SK-N-MC (cell line): ENCODE results near the gene CAPN13.

Experiments used
- DNase-seq: peaks from one replicate; pipeline ENCODE4 v3.0.0-alpha.2; 2011; ENCODE audit warnings: low read depth, low spot score
- H3K27ac ChIP-seq: fragments of 200-600 bp; sonication (generic); 2 replicates; pipeline ENCODE4 v1.5.1; 2016; ENCODE audit warnings: mixed run types
- H3K36me3 ChIP-seq: fragments of 200-600 bp; sonication (generic); 2 replicates; pipeline ENCODE4 v1.6.1; 2017; ENCODE audit warnings: antibody characterized with exemption, low read length, mixed read lengths; ENCODE audit not compliant: insufficient read depth
- H3K4me3 ChIP-seq: fragments of 200-600 bp; sonication (generic); 2 replicates; pipeline ENCODE4 v1.5.1; 2016
- H3K9ac ChIP-seq: fragments of 200-600 bp; sonication (generic); 2 replicates; pipeline ENCODE4 v1.8.0; 2017; ENCODE audit warnings: mixed run types, mixed read lengths; ENCODE audit not compliant: insufficient read length
- H3K9me3 ChIP-seq: fragments of 200-600 bp; sonication (generic); 2 replicates; pipeline ENCODE4 v1.6.1; 2017; ENCODE audit warnings: low read depth, mild to moderate bottlenecking, antibody characterized with exemption, low read length, moderate library complexity, mixed read lengths
- EZH2 ChIP-seq: fragments of 200-600 bp; sonication (generic); IDR thresholded peaks from one replicate; pipeline ENCODE4 v1.6.1; 2017; ENCODE audit warnings: antibody characterized with exemption
- FOXP2 ChIP-seq: optimal IDR thresholded peaks from 2 replicates; pipeline ENCODE3; 2011; ENCODE audit warnings: mild to moderate bottlenecking, moderate library complexity; ENCODE audit not compliant: insufficient read depth; ENCODE audit errors: extremely low read length, control extremely low read depth
- POLR2AphosphoS5 ChIP-seq: IDR thresholded peaks from 2 replicates; pipeline ENCODE4 v1.6.1; 2012; ENCODE audit warnings: mild to moderate bottlenecking, low read depth, low read length, borderline replicate concordance

Gene CAPN13

GRCh38 chr2:30780776-30781330, 26.4 kb downstream of the CAPN13 start:
- Histone ChIP-seq H3K9me3 (no peaks in the 10 kb centered on the region), H3K36me3 (no peaks in the 10 kb centered on the region), H3K27ac (no peak overlapping the region), H3K9ac (no peak overlapping the region), H3K4me3 (no peak overlapping the region)
- no peak for DNase-seq
- no peak for TF ChIP-seq POLR2AphosphoS5
- TF ChIP-seq EZH2: no peak
- TF ChIP-seq FOXP2: no peak

- Histone ChIP-seq H3K27ac (no peak overlapping the region), H3K9ac (no peak overlapping the region), H3K9me3 (no peaks in the 10 kb centered on the region), H3K36me3 (no peaks in the 10 kb centered on the region), H3K4me3 (no peak overlapping the region)
- no peak for TF ChIP-seq POLR2AphosphoS5
- no peak for TF ChIP-seq FOXP2
- no peak for TF ChIP-seq EZH2
- no peak for DNase-seq
These were observed 28.6 kb downstream of the CAPN13 start for GRCh38 chr2:30778611-30779010.

GRCh38 chr2:30777661-30778505, 29.4 kb downstream of the CAPN13 start:
- Histone ChIP-seq H3K9ac (no peak overlapping the region), H3K4me3 (no peak overlapping the region), H3K9me3 (no peaks in the 10 kb centered on the region), H3K36me3 (no peaks in the 10 kb centered on the region), H3K27ac (no peak overlapping the region)
- TF ChIP-seq POLR2AphosphoS5 (no peak), FOXP2 (no peak), EZH2 (no peak)
- no peak for DNase-seq

GRCh38 chr2:30776831-30777635, 30.2 kb downstream of the CAPN13 start:
- no peak for TF ChIP-seq EZH2
- no peak for TF ChIP-seq FOXP2
- no peak for TF ChIP-seq POLR2AphosphoS5
- no peak overlapping the region for H3K4me3 ChIP-seq
- H3K9me3 ChIP-seq: no peaks in the 10 kb centered on the region
- H3K27ac ChIP-seq: no peak overlapping the region
- H3K36me3 ChIP-seq: no peaks in the 10 kb centered on the region
- no peak overlapping the region for H3K9ac ChIP-seq
- no peak for DNase-seq

GRCh38 chr2:30775833-30776232, 31.4 kb downstream of the CAPN13 start:
- Histone ChIP-seq H3K4me3 (peak overlapping the region; percentile 16), H3K36me3 (no peaks in the 10 kb centered on the region), H3K9me3 (no peaks in the 10 kb centered on the region), H3K27ac (no peak overlapping the region), H3K9ac (no peak overlapping the region)
- DNase-seq: no peak
- no peak for TF ChIP-seq FOXP2
- no peak for TF ChIP-seq POLR2AphosphoS5
- no peak for TF ChIP-seq EZH2

- no peaks in the 10 kb centered on the region for H3K36me3 ChIP-seq
- no peak overlapping the region for H3K4me3 ChIP-seq
- no peak for TF ChIP-seq FOXP2
- no peak for TF ChIP-seq EZH2
- no peak for DNase-seq
- no peaks in the 10 kb centered on the region for H3K9me3 ChIP-seq
- no peak overlapping the region for H3K9ac ChIP-seq
- H3K27ac ChIP-seq: no peak overlapping the region
These were observed 35.1 kb downstream of the CAPN13 start for GRCh38 chr2:30772021-30772705.

GRCh38 chr2:30770816-30771576, 36.2 kb downstream of the CAPN13 start:
- no peak for TF ChIP-seq FOXP2
- H3K9me3 ChIP-seq: no peaks in the 10 kb centered on the region
- DNase-seq: no peak

More at GRCh38 chr2:30770816-30771576, 36.2 kb downstream of the CAPN13 start:
- Histone ChIP-seq H3K36me3 (no peaks in the 10 kb centered on the region), H3K27ac (no peak overlapping the region), H3K4me3 (no peak overlapping the region), H3K9ac (no peak overlapping the region)
